Sigmoid colon (tissue), 7 donors: ENCODE measurements around the gene TBCA. TPM values are rescaled to one million over a fixed set of nuclear protein-coding genes. Genes with fewer than 3 reads are reported as not detected.

ENCODE experiments used
- DNase-seq: peaks from one replicate; pipeline ENCODE4 v3.0.0-alpha.2; 2019
- H3K27ac ChIP-seq, 4 donors: fragments of 200-600 bp; sonication (generic); one replicate each; pipeline ENCODE4 v1.5.1; 2016 to 2019; ENCODE audit warnings: mild to moderate bottlenecking in 1 of 4
- H3K27me3 ChIP-seq, 3 donors: fragments of 200-600 bp; sonication (generic); one replicate each; pipeline ENCODE4 v1.5.1; 2019; ENCODE audit warnings: mild to moderate bottlenecking in 1 of 3
- H3K36me3 ChIP-seq, 4 donors: fragments of 200-600 bp; sonication (generic); one replicate each; pipeline ENCODE4 v1.5.1; 2016 to 2019
- H3K4me1 ChIP-seq, 4 donors: fragments of 200-600 bp; sonication (generic); one replicate each; pipeline ENCODE4 v1.5.1; 2017 to 2019
- H3K4me3 ChIP-seq, 4 donors: fragments of 200-600 bp; sonication (generic); one replicate each; pipeline ENCODE4 v1.5.1; 2017 to 2019; ENCODE audit warnings: mild to moderate bottlenecking in 2 of 4, moderate library complexity in 1 of 4
- H3K9me3 ChIP-seq, 4 donors: fragments of 200-600 bp in 3 of 4; sonication (generic) in 3 of 4; one replicate each; pipeline versions ENCODE4 v1.5.1 to v1.6.1; 2013 to 2019
- EP300 ChIP-seq, 4 donors: sonication (generic); formaldehyde crosslinking; IDR thresholded peaks; one replicate each; pipeline ENCODE4 v1.6.1; 2017; ENCODE audit warnings: antibody characterized with exemption in 4 of 4
- POLR2A ChIP-seq, 2 donors: fragments of 450-650 bp; IDR thresholded peaks; one replicate each; pipeline ENCODE4 v1.6.1; 2016; ENCODE audit warnings: antibody characterized with exemption in 2 of 2, mild to moderate bottlenecking in 2 of 2, moderate library complexity in 2 of 2
- POLR2AphosphoS5 ChIP-seq, 4 donors: sonication (generic); formaldehyde crosslinking; IDR thresholded peaks; one replicate each; pipeline ENCODE4 v1.6.1; 2017; ENCODE audit warnings: antibody characterized with exemption in 4 of 4
- WGBS, 2 donors: extraction: QIAGEN DNeasy Blood & Tissue Kit; methylation state at CpG; one replicate each; pipeline ENCODE4 v1.1.7; 2013; 5-methylcytosine and 5-hydroxymethylcytosine counted together
- intact Hi-C: fragments of 100-400 bp; cut with DNase I; formaldehyde crosslinking; loops from one replicate; pipeline ENCODE4 v1.15.1; 2023
- polyA plus RNA-seq, 3 donors: library from polyadenylated mRNA; stranded (reverse); fragments of 200-250 nt; gene quantifications; one replicate each; pipeline ENCODE4 v1.2.3, GENCODE V29; 2013
- total RNA-seq, 4 donors: library from RNA; depleted of rRNA; stranded (reverse); fragments of >200 nt; gene quantifications; one replicate each; pipeline ENCODE4 v1.1.0, GENCODE V29; 2016
- TF ChIP-seq, protein P1 (sequence below), 4 experiments: fragments of 450-650 bp in 3 of 4; fragments of 200-600 bp in 1 of 4; IDR thresholded peaks; one replicate each; pipeline ENCODE4 v1.5.1; 2016 to 2019; ENCODE audit warnings: antibody characterized with exemption in 4 of 4, mild to moderate bottlenecking in 3 of 4, moderate library complexity in 2 of 4
- donor health status: healthy with polysubstance abuse.
- donor health status: Bipolar disorder and iron deficiency.
- donor health status: healthy.

The TBCA gene
- total and polyA plus RNA-seq, 7 donors: 174 to 240 (median 222) TPM

DNA sequence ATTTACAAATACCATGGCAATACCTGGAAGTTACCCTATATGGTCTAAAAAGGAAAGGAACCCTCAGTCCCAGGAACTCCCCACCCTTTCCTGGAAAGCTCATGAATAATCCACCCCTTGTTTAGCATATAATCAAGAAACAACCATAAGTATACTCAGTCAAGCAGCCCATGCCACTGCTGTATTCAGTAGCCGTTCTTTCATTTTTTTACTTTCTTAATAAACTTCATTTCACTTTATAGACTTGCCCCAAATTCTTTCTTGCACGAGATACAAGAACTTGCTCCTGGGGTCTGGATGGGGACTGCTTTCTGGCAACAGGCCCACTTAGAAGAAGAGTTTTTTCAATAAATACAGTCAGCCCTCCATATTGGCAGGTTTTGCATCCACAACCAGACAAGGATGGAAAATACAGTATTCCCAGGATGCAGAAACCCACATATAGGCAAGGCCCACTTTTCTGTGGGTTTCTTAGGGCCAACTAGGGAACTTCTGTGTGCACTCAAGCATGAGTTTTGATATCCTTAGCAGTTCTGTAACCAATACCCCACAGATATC is 2.8 kb upstream of the TBCA start:
- no peaks in the 10 kb centered on the region for H3K9me3 ChIP-seq
- no peak overlapping the region for H3K4me3 ChIP-seq
- 90 to 93% methylated on average over 2 of the region's 2 CpGs for WGBS, 2 donors
- DNase-seq: no peak
- TF ChIP-seq, protein P1, sequence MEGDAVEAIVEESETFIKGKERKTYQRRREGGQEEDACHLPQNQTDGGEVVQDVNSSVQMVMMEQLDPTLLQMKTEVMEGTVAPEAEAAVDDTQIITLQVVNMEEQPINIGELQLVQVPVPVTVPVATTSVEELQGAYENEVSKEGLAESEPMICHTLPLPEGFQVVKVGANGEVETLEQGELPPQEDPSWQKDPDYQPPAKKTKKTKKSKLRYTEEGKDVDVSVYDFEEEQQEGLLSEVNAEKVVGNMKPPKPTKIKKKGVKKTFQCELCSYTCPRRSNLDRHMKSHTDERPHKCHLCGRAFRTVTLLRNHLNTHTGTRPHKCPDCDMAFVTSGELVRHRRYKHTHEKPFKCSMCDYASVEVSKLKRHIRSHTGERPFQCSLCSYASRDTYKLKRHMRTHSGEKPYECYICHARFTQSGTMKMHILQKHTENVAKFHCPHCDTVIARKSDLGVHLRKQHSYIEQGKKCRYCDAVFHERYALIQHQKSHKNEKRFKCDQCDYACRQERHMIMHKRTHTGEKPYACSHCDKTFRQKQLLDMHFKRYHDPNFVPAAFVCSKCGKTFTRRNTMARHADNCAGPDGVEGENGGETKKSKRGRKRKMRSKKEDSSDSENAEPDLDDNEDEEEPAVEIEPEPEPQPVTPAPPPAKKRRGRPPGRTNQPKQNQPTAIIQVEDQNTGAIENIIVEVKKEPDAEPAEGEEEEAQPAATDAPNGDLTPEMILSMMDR (IDR thresholded peaks at IDR 0.05): no peak
- TF ChIP-seq POLR2AphosphoS5 (IDR thresholded peaks at IDR 0.05) (no peak), EP300 (IDR thresholded peaks at IDR 0.05) (no peak), POLR2A (IDR thresholded peaks at IDR 0.05) (no peak)
- no peaks in the 10 kb centered on the region for H3K27me3 ChIP-seq
- H3K27ac ChIP-seq: no peak overlapping the region
- H3K4me1 ChIP-seq: peaks cover 0 to 19% (median 14%) of the 10 kb centered on the region in 4 donors
- intact Hi-C loops: loop anchor here (5.0 to 10.0 kb wide), 4 partner anchors 137 to 1456 kb away; partner anchors contain the start of genes JMY, SCAMP1 and WDR41
- H3K36me3 ChIP-seq: no peaks in the 10 kb centered on the region

DNA sequence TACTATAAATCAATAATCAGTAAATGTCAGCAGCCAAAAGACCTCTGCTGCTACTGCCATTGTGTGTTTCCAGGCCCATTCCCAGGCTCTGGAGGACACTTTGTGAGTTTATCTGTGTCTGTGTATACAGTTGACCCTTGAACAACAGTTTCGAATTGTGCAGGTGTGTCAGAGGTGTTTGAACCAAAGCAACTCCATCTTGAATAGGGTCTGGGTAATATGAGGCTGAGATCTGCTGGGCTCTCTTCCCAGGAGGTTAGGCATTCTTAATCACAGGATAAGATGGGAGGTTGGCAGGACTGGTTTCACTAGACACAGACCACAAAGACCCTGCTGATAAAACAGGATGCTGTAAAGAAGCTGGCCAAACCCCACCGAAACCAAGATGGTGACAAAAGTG is 2.3 kb upstream of the TBCA start:
- WGBS, 2 donors: 82 to 88% methylated on average over 2 of the region's 2 CpGs
- Histone ChIP-seq H3K27me3 (no peaks in the 10 kb centered on the region), H3K27ac (no peak overlapping the region), H3K4me3 (no peak overlapping the region), H3K9me3 (no peaks in the 10 kb centered on the region), H3K36me3 (no peaks in the 10 kb centered on the region), H3K4me1 (peaks cover 0 to 25% (median 20%) of the 10 kb centered on the region in 4 donors)
- TF ChIP-seq EP300 (IDR thresholded peaks at IDR 0.05): no peak
- no peak for TF ChIP-seq POLR2A (IDR thresholded peaks at IDR 0.05)
- TF ChIP-seq, protein P1 (IDR thresholded peaks at IDR 0.05): no peak
- TF ChIP-seq POLR2AphosphoS5 (IDR thresholded peaks at IDR 0.05): no peak
- DNase-seq: no peak
- intact Hi-C loops: loop anchor here (5.0 to 10.0 kb wide), 4 partner anchors 136 to 1456 kb away; partner anchors contain the start of genes JMY, SCAMP1 and WDR41

DNA sequence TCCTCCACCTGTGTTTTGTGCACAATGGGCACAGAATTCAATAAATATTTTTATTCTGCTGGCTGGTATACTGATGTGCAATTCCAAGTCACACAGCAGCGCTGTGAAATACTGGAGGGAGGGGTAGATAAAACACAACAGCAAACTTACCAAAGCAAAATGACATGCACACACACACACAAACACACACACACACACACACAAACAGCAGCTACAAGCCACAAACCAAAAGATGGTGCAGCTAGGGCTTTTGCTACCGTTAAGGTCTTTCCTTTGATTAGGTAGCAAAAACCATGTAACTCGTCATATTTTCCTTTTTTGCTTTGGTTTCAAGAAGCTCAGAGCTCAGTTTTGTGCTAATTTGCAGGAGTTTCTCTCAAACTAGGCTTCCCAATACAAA is 1.8 kb upstream of the TBCA start:
- 84 to 86% methylated on average over 3 of the region's 3 CpGs for WGBS, 2 donors
- TF ChIP-seq POLR2A (IDR thresholded peaks at IDR 0.05): no peak
- TF ChIP-seq EP300 (IDR thresholded peaks at IDR 0.05): no peak
- TF ChIP-seq, protein P1 (IDR thresholded peaks at IDR 0.05): no peak
- no peak for TF ChIP-seq POLR2AphosphoS5 (IDR thresholded peaks at IDR 0.05)

DNA sequence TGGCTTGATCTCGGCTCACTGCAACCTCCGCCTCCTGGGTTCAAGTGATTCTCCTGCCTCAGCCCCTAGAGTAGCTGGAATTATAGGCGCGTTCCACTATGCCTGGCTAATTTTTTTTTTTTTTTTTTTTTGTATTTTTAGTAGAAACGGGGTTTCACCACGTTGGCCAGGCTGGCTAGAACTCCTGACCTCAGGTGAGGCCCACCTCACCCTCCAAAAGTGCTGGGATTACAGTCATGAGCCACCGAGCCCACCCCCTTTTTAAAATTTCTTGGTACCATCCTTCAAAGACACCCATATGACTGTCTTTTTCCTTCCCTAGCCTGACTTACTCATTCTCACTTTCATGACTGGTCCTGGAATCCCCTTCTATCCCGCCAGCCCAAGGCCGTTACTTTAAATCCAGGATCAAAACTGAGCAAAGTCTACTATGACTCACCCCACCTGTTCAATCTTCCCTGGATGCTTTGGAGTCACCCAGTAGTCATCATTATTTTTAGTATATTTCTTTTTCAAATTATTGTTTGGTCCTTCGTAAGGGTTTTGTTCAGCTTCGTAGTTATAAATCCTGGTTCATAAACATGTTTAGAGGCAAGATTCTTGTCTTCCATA is 1.2 kb upstream of the TBCA start:
- no peaks in the 10 kb centered on the region for H3K27me3 ChIP-seq
- intact Hi-C loops: loop anchor here (5.0 to 10.0 kb wide), 4 partner anchors 135 to 1457 kb away; partner anchors contain the start of genes JMY, SCAMP1 and WDR41
- H3K36me3 ChIP-seq: no peaks in the 10 kb centered on the region
- no peaks in the 10 kb centered on the region for H3K9me3 ChIP-seq
- H3K4me3 ChIP-seq: no peak overlapping the region
- H3K4me1 ChIP-seq: peaks cover 0 to 35% (median 28%) of the 10 kb centered on the region in 4 donors
- WGBS, 2 donors: 67 to 87% methylated on average over 11 of the region's 11 CpGs
- no peak for DNase-seq
- H3K27ac ChIP-seq: no peak overlapping the region
- TF ChIP-seq, protein P1 (IDR thresholded peaks at IDR 0.05): no peak
- TF ChIP-seq POLR2AphosphoS5 (IDR thresholded peaks at IDR 0.05) (no peak), POLR2A (IDR thresholded peaks at IDR 0.05) (no peak), EP300 (IDR thresholded peaks at IDR 0.05) (no peak)

More for the DNA sequence above, 1.8 kb upstream of the TBCA start:
- no peaks in the 10 kb centered on the region for H3K27me3 ChIP-seq
- no peak overlapping the region for H3K4me3 ChIP-seq
- no peaks in the 10 kb centered on the region for H3K36me3 ChIP-seq
- H3K4me1 ChIP-seq: peaks cover 0 to 30% (median 25%) of the 10 kb centered on the region in 4 donors
- H3K9me3 ChIP-seq: no peaks in the 10 kb centered on the region
- intact Hi-C loops: loop anchor here (5.0 to 10.0 kb wide), 4 partner anchors 136 to 1457 kb away; partner anchors contain the start of genes JMY, SCAMP1 and WDR41
- no peak for DNase-seq
- H3K27ac ChIP-seq: no peak overlapping the region
